ENCODE data around the gene TECR. TPM values are rescaled to one million over a fixed set of nuclear protein-coding genes. Genes with fewer than 3 reads are reported as not detected.
"Not testable (repeated sequence)": the region's sequence is repeated elsewhere in the genome, so short reads cannot be mapped to it uniquely, and the experiment has no call there.

TECR gene
- total RNA-seq, 4 donors from 2014 or later, result 4.6 to 68.2 (median 33.9) TPM

GRCh38 chr19:14542711-14543328 is 13.4 kb downstream of the TECR start:
- no peak for DNase-seq
- intact Hi-C loops (cut with DNase I; ENCODE audit: low total_unique reads), result no loop called here

GRCh38 chr19:14544047-14544446 is 14.7 kb downstream of the TECR start:
- DNase-seq, result no peak
- Histone ChIP-seq H3K4me1 (no peaks in the 10 kb centered on the region), H3K27me3 (no peaks in the 10 kb centered on the region), H3K9me3 (no peaks in the 10 kb centered on the region), H3K4me3 (no peak overlapping the region), H3K36me3 (no peaks in the 10 kb centered on the region), H3K27ac (no peak overlapping the region)
- intact Hi-C loops (cut with DNase I; ENCODE audit: low total_unique reads), result no loop called here
- TF ChIP-seq, protein P1, sequence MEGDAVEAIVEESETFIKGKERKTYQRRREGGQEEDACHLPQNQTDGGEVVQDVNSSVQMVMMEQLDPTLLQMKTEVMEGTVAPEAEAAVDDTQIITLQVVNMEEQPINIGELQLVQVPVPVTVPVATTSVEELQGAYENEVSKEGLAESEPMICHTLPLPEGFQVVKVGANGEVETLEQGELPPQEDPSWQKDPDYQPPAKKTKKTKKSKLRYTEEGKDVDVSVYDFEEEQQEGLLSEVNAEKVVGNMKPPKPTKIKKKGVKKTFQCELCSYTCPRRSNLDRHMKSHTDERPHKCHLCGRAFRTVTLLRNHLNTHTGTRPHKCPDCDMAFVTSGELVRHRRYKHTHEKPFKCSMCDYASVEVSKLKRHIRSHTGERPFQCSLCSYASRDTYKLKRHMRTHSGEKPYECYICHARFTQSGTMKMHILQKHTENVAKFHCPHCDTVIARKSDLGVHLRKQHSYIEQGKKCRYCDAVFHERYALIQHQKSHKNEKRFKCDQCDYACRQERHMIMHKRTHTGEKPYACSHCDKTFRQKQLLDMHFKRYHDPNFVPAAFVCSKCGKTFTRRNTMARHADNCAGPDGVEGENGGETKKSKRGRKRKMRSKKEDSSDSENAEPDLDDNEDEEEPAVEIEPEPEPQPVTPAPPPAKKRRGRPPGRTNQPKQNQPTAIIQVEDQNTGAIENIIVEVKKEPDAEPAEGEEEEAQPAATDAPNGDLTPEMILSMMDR (IDR thresholded peaks at IDR 0.05), result no peak
- TF ChIP-seq POLR2A (IDR thresholded peaks at IDR 0.05), result no peak

More at GRCh38 chr19:14542711-14543328, 13.4 kb downstream of the TECR start:
- Histone ChIP-seq H3K27me3 (no peaks in the 10 kb centered on the region), H3K4me1 (no peaks in the 10 kb centered on the region), H3K9me3 (no peaks in the 10 kb centered on the region), H3K4me3 (no peak overlapping the region), H3K36me3 (no peaks in the 10 kb centered on the region), H3K27ac (peak overlapping the region in 1 of 2 donors; percentile 57)
- TF ChIP-seq POLR2A (IDR thresholded peaks at IDR 0.05), result no peak
- TF ChIP-seq, protein P1 (IDR thresholded peaks at IDR 0.05), result no peak

DNA sequence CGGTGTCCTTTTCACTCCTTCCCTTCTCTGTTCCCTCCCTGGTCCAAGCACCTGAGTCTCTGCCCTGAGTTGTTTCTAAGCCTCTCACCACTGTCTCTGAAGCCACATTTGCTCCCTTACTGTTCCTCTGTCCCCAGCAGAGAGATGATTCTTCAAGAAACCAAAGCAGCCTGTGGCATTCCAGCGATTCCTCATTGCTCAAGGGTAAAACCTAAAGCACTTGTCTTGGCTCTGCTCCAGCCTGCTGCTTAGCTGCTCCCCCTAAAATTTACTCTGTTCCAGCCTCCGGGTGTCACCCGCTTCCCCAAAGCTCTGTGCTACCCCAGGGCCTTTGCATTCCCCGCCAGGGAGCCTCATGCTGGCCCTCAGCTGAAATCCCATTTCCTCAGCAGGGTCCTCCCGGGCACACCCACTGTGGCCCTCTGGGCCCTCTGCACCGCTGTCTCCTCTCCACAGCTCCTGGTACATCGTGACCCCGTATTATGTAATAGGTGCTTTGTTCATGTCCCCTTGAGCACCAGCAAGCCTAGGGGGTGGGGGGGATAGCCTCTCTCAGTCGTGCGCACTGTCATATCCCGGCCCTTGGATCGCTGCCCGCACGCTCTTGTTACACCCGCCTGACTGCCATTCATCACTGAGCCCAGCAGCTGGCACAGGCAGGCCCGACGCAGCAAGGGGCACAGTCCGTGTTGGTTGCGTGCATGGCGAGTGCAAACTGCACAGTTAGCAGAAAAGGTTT is 15.8 kb downstream of the TECR start:
- no peaks in the 10 kb centered on the region for H3K27me3 ChIP-seq
- TF ChIP-seq, protein P1 (IDR thresholded peaks at IDR 0.05), result no peak
- TF ChIP-seq POLR2A (IDR thresholded peaks at IDR 0.05), result no peak
- H3K36me3 ChIP-seq, result no peaks in the 10 kb centered on the region
- H3K4me3 ChIP-seq, result no peak overlapping the region
- H3K27ac ChIP-seq, result no peak overlapping the region
- H3K4me1 ChIP-seq, result no peaks in the 10 kb centered on the region
- no peaks in the 10 kb centered on the region for H3K9me3 ChIP-seq
- intact Hi-C loops (cut with DNase I; ENCODE audit: low total_unique reads), result no loop called here
- no peak for DNase-seq

GRCh38 chr19:14545716-14546082 is 16.3 kb downstream of the TECR start:
- Histone ChIP-seq H3K27me3 (no peaks in the 10 kb centered on the region), H3K9me3 (no peaks in the 10 kb centered on the region), H3K36me3 (no peaks in the 10 kb centered on the region), H3K27ac (no peak overlapping the region), H3K4me3 (no peak overlapping the region), H3K4me1 (no peaks in the 10 kb centered on the region)
- intact Hi-C loops (cut with DNase I; ENCODE audit: low total_unique reads), result no loop called here
- DNase-seq, result no peak
- no peak for TF ChIP-seq POLR2A (IDR thresholded peaks at IDR 0.05)

DNA sequence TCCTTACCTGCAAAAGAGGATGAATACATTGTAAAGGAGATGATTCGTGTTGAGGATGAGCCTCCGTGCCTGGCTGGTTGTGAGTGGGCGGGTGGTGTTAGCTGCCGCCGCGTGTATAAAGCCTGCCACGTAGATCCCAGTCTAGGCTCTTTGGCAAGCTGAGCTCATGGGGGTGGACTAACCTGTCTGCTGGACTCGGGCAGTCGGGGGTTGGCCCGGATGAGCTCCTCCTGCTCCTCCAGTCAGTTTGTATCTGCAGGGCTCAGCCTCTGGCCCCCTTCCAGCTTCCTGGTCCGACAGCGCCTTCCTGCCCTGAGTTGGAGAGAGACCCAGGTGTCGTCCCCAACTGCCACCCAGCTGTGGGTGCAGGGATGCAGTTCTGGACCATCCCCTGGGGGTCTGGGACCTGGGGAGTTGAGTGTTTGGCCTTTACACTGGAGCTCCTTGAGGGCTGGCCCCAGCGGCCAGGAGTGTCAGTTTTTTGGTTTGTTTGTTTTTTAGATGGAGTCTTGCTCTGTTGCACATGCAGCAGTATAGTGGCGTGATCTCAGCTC is 20.9 kb downstream of the TECR start:
- TF ChIP-seq POLR2A (IDR thresholded peaks at IDR 0.05), result no peak
- TF ChIP-seq, protein P1 (IDR thresholded peaks at IDR 0.05), result no peak
- Histone ChIP-seq H3K4me3 (no peak overlapping the region), H3K36me3 (no peaks in the 10 kb centered on the region), H3K27me3 (no peaks in the 10 kb centered on the region), H3K4me1 (no peaks in the 10 kb centered on the region), H3K27ac (no peak overlapping the region), H3K9me3 (no peaks in the 10 kb centered on the region)
- DNase-seq, result no peak
- intact Hi-C loops (cut with DNase I; ENCODE audit: low total_unique reads), result no loop called here

- H3K4me3 ChIP-seq; H3K4me1 ChIP-seq; H3K9me3 ChIP-seq; H3K36me3 ChIP-seq; H3K27me3 ChIP-seq; intact Hi-C loops (cut with DNase I; ENCODE audit: low total_unique reads); DNase-seq; H3K27ac ChIP-seq: not testable (repeated sequence)
Observed at GRCh38 chr19:14551134-14552005, 22.0 kb downstream of the TECR start.

GRCh38 chr19:14552006-14552360 is 22.6 kb downstream of the TECR start:
- peaks cover 0 to 11% of the 10 kb centered on the region in 2 donors for H3K4me1 ChIP-seq
- DNase-seq; H3K27ac ChIP-seq; intact Hi-C loops (cut with DNase I; ENCODE audit: low total_unique reads); H3K4me3 ChIP-seq; H3K27me3 ChIP-seq; H3K9me3 ChIP-seq; H3K36me3 ChIP-seq: not testable (repeated sequence)

All from uterus (tissue), 4 donors.